Heart left ventricle (tissue), 16 donors: ENCODE results near the gene APLF. TPM values are rescaled to one million over a fixed set of nuclear protein-coding genes. Genes with fewer than 3 reads are reported as not detected.
"Not testable (repeated sequence)": the region's sequence is repeated elsewhere in the genome, so short reads cannot be mapped to it uniquely, and the experiment has no call there.

Experiments
- ATAC-seq, 4 donors: fragments of 200-7000 bp; cut with Tn5 transposase; one replicate each; pipeline ENCODE4 v1.9.1; 2020 to 2022; ENCODE audit warnings: moderate library complexity in 4 of 4, mild to moderate bottlenecking in 3 of 4, moderate number of reproducible peaks in 1 of 4
- DNase-seq, 5 donors: peaks; one replicate each; pipeline ENCODE4 v3.0.0-alpha.2; 2020
- H3K27ac ChIP-seq, 12 donors: fragments of 200-600 bp; sonication (generic) in 4 of 12; one replicate each; pipeline versions ENCODE4 v1.5.0 to v1.8.0; 2016 to 2022; ENCODE audit warnings: mild to moderate bottlenecking in 2 of 12
- H3K27me3 ChIP-seq, 9 donors: fragments of 200-600 bp; sonication (generic) in 2 of 9; one replicate each; pipeline versions ENCODE4 v1.5.1 to v1.8.0; 2016 to 2022; ENCODE audit warnings: mild to moderate bottlenecking in 3 of 9
- H3K36me3 ChIP-seq, 9 donors: fragments of 200-600 bp; sonication (generic) in 2 of 9; one replicate each; pipeline versions ENCODE4 v1.5.0 to v1.8.0; 2018 to 2022; ENCODE audit warnings: mild to moderate bottlenecking in 2 of 9
- H3K4me1 ChIP-seq, 12 donors: fragments of 200-600 bp; sonication (generic) in 4 of 12; one replicate each; pipeline versions ENCODE4 v1.5.0 to v1.8.0; 2016 to 2022; ENCODE audit warnings: mild to moderate bottlenecking in 3 of 12
- H3K4me3 ChIP-seq, 12 donors: fragments of 200-600 bp; sonication (generic) in 4 of 12; one replicate each; pipeline versions ENCODE4 v1.5.0 to v1.8.0; 2017 to 2022; ENCODE audit warnings: mild to moderate bottlenecking in 9 of 12, moderate library complexity in 4 of 12
- H3K9me3 ChIP-seq, 12 donors: fragments of 200-600 bp; sonication (generic) in 4 of 12; one replicate each; pipeline versions ENCODE4 v1.5.0 to v1.8.0; 2016 to 2022; ENCODE audit warnings: mild to moderate bottlenecking in 1 of 12
- CTCF ChIP-seq, 12 donors: fragments of 200-600 bp; sonication (generic) in 4 of 12; IDR thresholded peaks; one replicate each; pipeline versions ENCODE4 v1.5.0 to v1.8.0; 2018 to 2022; ENCODE audit warnings: antibody characterized with exemption in 12 of 12, mild to moderate bottlenecking in 5 of 12
- POLR2A ChIP-seq, 2 donors: fragments of 450-650 bp; IDR thresholded peaks; one replicate each; pipeline ENCODE4 v1.6.1; 2017; ENCODE audit warnings: antibody characterized with exemption in 2 of 2, mild to moderate bottlenecking in 2 of 2, moderate library complexity in 2 of 2
- WGBS, 4 donors: extraction: QIAGEN DNeasy Blood & Tissue Kit in 2 of 4; methylation state at CpG; one replicate each; pipeline versions ENCODE4 v1.1.5 to v1.1.7; 2013 to 2018; 5-methylcytosine and 5-hydroxymethylcytosine counted together
- intact Hi-C, 10 donors: fragments of 100-400 bp; cut with DNase I; formaldehyde crosslinking; loops; one replicate each; pipeline versions ENCODE4 v1.11.1 to v1.14.2; 2022
- polyA plus RNA-seq, 2 donors: library from polyadenylated mRNA; stranded (reverse); fragments of 200-250 nt; gene quantifications; one replicate each; pipeline ENCODE4 v1.2.3, GENCODE V29; 2013
- total RNA-seq, 9 donors: library from RNA; depleted of rRNA in 2 of 9; stranded (reverse); fragments of >200 nt in 2 of 9; fragmentation: NEBNext Ultra II Directional in 3 of 9; extraction: Animal tissue kit (Norgen Biotek cat#: 25700) in 3 of 9; gene quantifications; one replicate each; pipeline versions ENCODE4 v1.1.0 to v1.2.4, GENCODE V29; 2016 to 2023
- donor health status: ischemic (EF 13 %, LVEDD 7.1; RV severe dilation, severe dysfunction).
- donor health status: healthy with polysubstance abuse.
- donor health status: DM: no; HTN: yes; CAD: no.
- donor health status: DM: no; HTN: no; CAD: no.
- donor health status: ischemic (EF 25% LVEDD 6.9; RV normal size, moderate dysfunction).
- donor health status: ischemic (EF 25% LVEDD 5.7; RV mildly dilated, moderate dysfunction).
- donor health status: healthy.
- donor health status: DM: yes; HTN: yes; CAD: no.
- donor health status: ischemic (EF 35%, LVEDD 5.7; RV mildly dilated, moderate dysfunction).
- donor health status: nonischemic (EF 11% LVEDD 7.7; RV severe dilation, severe dysfunction).
- donor health status: DM: yes; HTN: yes; CAD: no.
- donor health status: PGD.
- donor health status: ischemic (EF 29% LVEDD 5.4; RV normal size, mild dysfunction).
- donor health status: nonischemic (EF 23%, LVEDD 6.1; RV moderate dilation, normal function).

APLF gene
- total and polyA plus RNA-seq, 11 donors, result 0.64 to 7.9 (median 4.3) TPM

GRCh38 chr2:68569604-68570003, 102.2 kb downstream of the APLF start:
- WGBS, 4 donors, result 93 to 97% (median 95%) methylated on average over 1 of the region's 1 CpG
- H3K27me3 ChIP-seq, result no peaks in the 10 kb centered on the region
- peaks cover 0 to 2% (median 0%) of the 10 kb centered on the region in 12 donors for H3K9me3 ChIP-seq
- H3K4me3 ChIP-seq, result no peak overlapping the region
- TF ChIP-seq POLR2A (IDR thresholded peaks at IDR 0.05), result no peak
- DNase-seq (no peak), ATAC-seq (no peak)
- no peaks in the 10 kb centered on the region for H3K36me3 ChIP-seq
- H3K4me1 ChIP-seq, result no peaks in the 10 kb centered on the region
- intact Hi-C loops, result no loop called here
- H3K27ac ChIP-seq, result no peak overlapping the region

- intact Hi-C loops, DNase-seq, H3K4me3 ChIP-seq, H3K36me3 ChIP-seq, H3K4me1 ChIP-seq, H3K9me3 ChIP-seq, ATAC-seq, H3K27ac ChIP-seq, H3K27me3 ChIP-seq: not testable (repeated sequence)
- WGBS, 4 donors, result 89 to 97% (median 96%) methylated on average over 4 of the region's 4 CpGs
Observed at GRCh38 chr2:68570434-68570833, 103.0 kb downstream of the APLF start.

DNA sequence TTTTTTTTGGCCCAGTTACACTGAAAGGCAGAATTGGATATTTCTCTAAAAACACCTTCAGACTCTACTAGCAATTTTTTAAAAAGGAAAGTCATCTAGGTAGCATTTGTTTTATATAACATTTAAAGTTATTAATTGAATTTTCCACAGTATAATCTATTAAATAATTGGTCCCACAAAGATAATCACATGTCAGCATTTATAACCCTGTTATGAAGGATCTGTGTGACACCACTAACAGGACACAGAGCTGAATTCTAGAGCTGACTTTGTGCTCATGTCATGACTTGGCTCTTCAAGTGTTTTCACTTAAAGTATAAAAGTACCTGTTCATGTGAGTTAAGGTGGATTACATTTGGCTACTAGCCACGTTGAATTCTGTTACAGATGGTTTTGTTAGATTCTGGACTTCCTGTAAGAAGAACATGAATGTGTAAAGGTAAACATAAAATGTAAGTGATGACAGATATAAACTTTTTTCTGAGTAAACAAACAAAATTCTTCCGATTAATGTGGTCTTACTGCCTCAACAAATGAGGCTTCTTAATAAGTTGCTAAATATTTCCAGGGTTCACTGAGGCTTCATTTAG, 106.9 kb downstream of the APLF start:
- no peak for ATAC-seq
- WGBS, 4 donors, result 60 to 72% (median 65%) methylated on average over 2 of the region's 2 CpGs
- intact Hi-C loops, result no loop called here
- no peak for TF ChIP-seq CTCF (IDR thresholded peaks at IDR 0.05)
- TF ChIP-seq POLR2A (IDR thresholded peaks at IDR 0.05), result no peak
- no peaks in the 10 kb centered on the region for H3K27me3 ChIP-seq
- peaks cover 0 to 6% (median 0%) of the 10 kb centered on the region in 9 donors for H3K36me3 ChIP-seq
- DNase-seq, result no peak
- no peak overlapping the region for H3K4me3 ChIP-seq
- H3K9me3 ChIP-seq, result peaks cover 0 to 2% (median 0%) of the 10 kb centered on the region in 12 donors
- H3K27ac ChIP-seq, result no peak overlapping the region
- H3K4me1 ChIP-seq, result no peaks in the 10 kb centered on the region

GRCh38 chr2:68577183-68577582, 109.8 kb downstream of the APLF start:
- H3K36me3 ChIP-seq, result peaks cover 0 to 6% (median 0%) of the 10 kb centered on the region in 9 donors
- H3K27ac ChIP-seq, result no peak overlapping the region
- no peaks in the 10 kb centered on the region for H3K27me3 ChIP-seq
- no peaks in the 10 kb centered on the region for H3K4me1 ChIP-seq
- ATAC-seq (peak in 1 of 4 donors; percentile 62), DNase-seq (no peak)
- no peaks in the 10 kb centered on the region for H3K9me3 ChIP-seq
- intact Hi-C loops, result no loop called here
- no peak overlapping the region for H3K4me3 ChIP-seq
- TF ChIP-seq POLR2A (IDR thresholded peaks at IDR 0.05) (no peak), CTCF (IDR thresholded peaks at IDR 0.05) (no peak)

GRCh38 chr2:68579689-68580088, 112.3 kb downstream of the APLF start:
- Histone ChIP-seq H3K27ac (no peak overlapping the region), H3K4me1 (no peaks in the 10 kb centered on the region), H3K9me3 (no peaks in the 10 kb centered on the region), H3K4me3 (no peak overlapping the region), H3K27me3 (no peaks in the 10 kb centered on the region), H3K36me3 (peaks cover 0 to 6% (median 0%) of the 10 kb centered on the region in 9 donors)
- no peak for ATAC-seq
- TF ChIP-seq POLR2A (IDR thresholded peaks at IDR 0.05) (no peak), CTCF (IDR thresholded peaks at IDR 0.05) (no peak)
- 78 to 86% (median 78%) methylated on average over 3 of the region's 3 CpGs for WGBS, 4 donors
- intact Hi-C loops, result no loop called here
- DNase-seq, result no peak
